Activated CD8-positive, alpha-beta memory T cell treated with anti-CD3 and anti-CD28 coated beads for 4 hours (primary cell): ENCODE data around the gene TPTE.
"Not testable (repeated sequence)": the region's sequence is repeated elsewhere in the genome, so short reads cannot be mapped to it uniquely, and the experiment has no call there.

Experiments used
- DNase-seq, 2 donors: peaks; one replicate each; pipeline ENCODE4 v3.0.0-alpha.2; 2020; ENCODE audit warnings: low read depth in 2 of 2

TPTE gene

DNA sequence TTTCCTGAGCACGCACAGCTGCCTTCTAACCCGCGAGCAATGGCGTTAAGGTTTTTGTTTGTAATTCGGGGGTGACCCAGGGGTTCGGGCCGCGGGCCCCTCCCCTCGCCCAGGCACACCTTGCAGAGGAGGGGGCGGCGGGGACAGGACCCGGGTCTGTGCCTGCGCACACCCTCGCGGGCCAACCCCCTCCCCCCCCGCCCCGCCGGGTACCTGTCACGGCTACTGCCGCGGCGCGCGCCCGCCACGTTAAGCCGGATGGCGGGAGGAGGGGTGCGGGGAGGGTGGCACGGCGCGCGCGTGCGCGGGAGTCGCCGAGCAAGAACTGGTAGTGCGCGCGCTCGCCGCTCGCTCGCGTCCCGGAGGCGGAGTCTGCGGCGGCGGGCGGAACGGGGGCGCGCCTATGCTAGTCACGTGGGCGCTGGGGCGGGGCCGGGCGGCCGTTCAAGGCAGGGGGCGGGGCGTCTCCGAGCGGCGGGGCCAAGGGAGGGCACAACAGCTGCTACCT, at the start of gene TPTE:
Gene TPTE (plus strand): TSS at position 493 of the 508 bp plus-strand sequence. CDS start 17,141 bp downstream, outside the sequence.
- no peak for DNase-seq

DNA sequence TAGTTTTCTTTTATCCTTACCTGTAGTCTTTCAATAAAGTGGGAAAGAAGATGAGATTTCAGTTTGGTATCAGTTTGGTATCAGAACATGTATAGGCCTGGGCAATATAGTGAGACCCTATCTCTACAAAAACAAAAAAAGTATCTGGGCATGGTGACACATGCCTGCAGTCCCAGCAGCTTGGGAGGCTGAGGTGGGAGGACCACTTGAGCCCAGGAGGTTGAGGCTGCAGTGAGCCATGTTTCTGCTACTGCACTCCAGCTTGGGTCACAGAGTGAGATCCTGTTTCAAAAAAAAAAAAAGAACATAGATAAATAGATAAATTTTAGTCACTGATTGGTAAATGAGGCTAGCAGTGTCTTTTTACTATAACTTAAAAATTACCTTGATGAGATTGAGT, 49.4 kb upstream of the TPTE start:
- DNase-seq, result not testable (repeated sequence)

DNA sequence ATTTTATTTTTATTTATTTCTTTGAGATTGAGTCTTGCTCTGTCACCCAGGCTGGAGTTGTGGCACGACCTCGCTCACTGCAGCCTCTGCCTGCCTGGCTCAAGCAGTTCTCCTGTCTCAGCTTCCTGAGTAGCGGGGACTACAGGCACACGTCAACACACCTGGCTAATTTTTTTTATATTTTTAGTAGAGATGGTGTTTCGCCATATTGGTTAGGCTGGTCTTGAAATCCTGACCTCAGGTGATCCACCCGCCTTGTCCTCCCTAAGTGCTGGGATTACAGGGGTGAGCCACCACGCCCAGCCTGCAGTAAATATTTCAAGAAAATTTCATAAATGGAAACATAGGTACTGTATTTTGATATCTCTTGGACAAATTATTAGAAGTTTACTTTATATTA, 43.6 kb upstream of the TPTE start:
- DNase-seq, result not testable (repeated sequence)

DNA sequence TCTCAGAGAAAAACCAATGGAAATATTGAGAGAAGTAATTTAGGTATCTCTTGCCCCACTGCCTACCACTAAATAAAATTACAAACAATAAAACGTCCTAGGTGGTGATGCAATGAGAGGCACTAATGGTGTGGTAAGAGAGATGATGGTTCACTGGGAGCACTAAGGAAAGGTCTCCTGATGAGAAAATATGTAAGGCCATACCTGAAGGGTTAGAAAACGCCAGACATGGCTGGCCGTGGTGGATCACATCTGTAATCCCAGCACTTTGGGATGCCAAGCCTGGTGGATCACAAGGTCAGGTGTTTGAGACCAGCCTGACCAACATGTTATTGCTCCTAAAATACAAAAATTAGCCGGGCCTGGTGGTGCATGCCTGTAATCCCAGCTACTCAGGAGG, 41.5 kb upstream of the TPTE start:
- DNase-seq, result not testable (repeated sequence)

DNA sequence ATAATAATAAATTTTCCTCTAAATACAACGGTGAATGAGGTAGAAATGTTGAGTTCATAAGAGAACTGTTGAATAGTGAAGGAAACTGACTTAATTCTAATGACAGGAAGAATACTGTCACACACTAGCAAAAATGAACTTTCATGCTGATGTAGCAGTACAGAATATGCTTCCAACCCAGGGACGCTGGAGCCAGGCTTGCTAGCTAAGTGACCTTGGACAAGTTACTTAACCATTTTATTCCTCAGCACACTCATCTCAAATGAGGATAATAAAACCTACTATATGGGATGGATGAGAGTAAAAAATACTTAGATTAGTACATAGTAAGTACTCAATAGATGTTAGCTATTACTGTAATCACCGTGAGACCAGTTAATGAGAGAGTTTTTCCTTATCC, 36.5 kb upstream of the TPTE start:
- DNase-seq, result not testable (repeated sequence)

DNA sequence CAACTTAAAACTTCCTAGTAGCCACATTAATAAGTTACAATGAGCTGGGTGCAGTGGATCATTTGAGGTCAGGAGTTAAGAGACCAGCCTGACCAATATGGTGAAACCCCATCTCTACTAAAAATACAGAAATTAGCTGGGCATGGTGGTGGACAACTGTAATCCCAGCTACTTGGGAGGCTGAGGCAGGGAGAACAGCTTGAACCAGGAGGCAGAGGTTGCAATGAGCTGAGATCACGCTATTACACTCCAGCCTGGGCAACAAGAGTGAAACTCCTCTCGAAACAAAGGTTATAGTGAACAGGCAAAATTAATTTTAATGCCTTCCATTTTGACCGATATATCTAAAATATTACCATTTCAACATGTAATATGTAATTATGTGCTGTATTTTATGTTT, 30.9 kb upstream of the TPTE start:
- not testable (repeated sequence) for DNase-seq

DNA sequence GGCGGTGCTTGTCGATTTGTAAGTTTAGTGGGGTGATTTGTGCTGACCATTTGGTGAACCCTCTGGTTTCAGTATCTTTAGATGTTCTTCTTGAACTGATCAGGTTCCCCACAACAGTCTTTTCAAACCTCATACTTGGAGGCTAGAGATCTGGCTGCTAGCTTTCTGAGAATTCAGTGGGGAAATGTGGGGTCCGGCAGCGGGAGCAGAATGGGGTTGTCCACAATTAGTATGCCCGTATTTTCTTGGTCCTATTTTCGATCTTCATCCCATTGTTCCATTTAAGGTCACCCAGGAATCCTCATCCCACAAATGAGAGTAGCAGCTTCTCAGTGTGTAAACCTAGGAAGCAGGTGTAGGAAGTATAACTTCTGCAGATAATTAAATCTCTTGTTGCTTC, 10.3 kb upstream of the TPTE start:
- DNase-seq, result no peak

DNA sequence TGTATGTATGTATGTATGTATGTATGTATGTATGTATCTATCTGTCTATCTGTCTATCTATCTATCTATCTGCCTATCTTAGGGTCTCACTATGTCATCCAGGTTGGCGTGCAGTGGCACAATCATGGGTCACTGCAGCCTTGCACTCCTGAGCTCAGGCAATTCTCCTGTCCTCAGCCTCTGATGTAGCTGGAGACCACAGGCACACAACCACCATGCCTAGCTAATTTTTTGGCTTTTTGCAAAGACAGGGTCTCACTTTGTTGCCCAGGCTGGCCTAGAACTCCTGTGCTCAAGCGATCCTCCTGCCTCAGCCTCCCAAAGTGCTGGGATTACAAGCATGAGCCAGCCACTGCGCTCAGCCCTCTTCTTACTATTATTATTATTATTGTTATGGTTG, 4.5 kb upstream of the TPTE start:
- not testable (repeated sequence) for DNase-seq

DNA sequence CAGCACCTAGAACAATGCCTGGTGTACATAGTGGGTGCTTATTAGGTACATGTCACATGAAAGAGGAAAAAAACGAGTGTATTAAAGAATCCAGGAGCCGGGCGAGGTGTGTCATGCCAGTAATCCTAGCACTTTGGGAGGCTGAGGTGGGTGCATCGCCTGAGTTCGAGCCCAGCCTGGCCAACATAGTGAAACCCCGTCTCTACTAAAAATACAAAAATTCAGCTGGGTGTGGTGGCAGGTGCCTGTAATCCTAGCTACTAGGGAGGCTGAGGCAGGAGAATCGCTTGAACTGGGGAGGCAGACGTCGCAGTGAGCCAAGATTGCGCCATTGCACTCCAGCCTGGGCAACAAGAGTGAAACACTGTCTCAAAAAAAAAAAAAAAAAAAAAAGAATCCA, 3.5 kb upstream of the TPTE start:
- DNase-seq, result not testable (repeated sequence)

DNA sequence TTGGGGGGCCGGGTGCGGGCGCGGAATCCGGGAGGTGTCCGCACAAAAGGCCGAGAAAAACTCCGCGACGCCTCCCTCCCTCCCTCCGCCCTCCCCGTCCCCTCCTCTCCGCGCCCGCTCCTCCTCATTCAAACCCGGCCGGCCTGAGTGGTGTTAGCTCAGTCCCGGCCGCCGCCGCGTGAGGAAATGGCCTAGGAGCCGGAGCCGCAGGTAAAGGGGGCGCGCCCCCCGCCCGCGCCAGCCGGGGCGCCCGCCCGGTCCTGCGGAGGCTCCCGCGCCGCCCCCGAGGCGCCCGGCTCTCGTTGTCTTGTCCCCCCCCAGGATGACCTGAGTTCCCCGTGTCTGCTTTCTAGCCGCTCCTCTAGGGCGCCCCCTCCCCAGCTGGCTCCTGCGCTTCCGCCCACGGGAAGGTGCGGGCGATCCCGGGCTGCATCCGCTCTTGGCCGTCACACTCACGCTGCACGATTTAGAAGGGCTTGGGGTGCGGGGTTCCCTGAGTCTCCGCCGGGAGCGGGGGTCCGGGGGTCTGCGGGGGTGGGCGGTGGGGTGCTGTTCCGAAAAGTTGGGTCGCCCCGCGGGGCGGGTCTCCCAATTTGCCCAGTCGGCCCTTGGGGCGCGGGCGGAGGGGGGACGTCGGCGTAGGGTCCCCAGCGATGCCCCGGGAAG, 585 bp downstream of the TPTE start:
- DNase-seq, result not testable (repeated sequence)

DNA sequence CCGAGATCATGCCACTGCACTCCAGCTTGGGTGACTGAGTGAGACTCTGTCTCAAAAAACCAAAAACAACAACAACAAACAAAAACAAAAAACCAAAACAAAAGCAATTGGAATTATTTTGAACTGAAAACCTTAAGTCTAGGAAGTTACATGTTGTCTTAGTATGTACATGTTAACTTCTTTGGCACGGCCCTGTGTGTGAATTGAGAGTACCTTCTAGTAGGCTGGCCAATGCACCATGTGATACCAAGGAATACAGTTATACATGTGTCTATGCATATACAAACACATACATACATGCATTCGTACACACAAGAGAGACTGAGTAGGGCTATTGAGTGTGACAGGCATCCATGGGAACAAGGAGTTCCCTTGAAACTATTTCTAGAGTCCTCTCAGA, 18.6 kb downstream of the TPTE start:
- no peak for DNase-seq

DNA sequence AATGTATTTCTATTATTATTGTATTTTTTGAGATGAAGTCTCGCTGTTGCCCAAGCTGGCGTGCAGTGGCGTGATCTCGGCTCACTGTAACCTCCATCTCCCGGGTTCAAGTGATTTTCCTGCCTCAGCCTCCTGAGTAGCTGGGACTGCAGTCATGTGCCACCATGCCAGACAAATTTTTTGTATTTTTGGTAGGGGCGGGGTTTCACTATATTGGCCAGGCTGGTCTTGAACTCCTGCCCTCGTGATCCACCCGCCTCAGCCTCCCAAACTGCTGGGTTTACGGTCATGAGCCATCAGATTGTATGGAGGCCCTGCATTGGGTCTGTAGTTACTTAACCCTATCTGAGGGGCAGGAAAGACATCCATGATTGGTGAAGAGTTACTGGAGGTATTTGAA, 23.0 kb downstream of the TPTE start:
- DNase-seq, result not testable (repeated sequence)

DNA sequence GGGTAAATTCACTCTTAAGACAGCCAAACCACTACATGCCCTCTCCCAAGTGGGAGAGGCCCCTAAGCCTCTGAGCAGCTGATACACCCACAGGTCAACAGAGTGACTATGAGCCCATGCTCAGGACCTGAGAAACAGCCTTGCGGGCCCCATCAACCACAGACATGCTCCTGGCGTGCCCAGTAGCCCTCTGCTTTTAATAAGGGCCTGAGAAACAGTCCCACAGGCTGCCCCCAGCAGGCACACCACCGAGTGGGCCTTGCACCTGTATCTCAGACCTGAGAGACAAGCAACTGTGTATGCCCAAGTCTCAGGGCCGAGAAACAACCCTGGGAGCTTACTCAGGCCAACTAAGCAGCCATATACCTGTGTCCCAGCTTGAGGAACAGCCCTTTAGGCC, 26.5 kb downstream of the TPTE start:
- DNase-seq, result not testable (repeated sequence)

DNA sequence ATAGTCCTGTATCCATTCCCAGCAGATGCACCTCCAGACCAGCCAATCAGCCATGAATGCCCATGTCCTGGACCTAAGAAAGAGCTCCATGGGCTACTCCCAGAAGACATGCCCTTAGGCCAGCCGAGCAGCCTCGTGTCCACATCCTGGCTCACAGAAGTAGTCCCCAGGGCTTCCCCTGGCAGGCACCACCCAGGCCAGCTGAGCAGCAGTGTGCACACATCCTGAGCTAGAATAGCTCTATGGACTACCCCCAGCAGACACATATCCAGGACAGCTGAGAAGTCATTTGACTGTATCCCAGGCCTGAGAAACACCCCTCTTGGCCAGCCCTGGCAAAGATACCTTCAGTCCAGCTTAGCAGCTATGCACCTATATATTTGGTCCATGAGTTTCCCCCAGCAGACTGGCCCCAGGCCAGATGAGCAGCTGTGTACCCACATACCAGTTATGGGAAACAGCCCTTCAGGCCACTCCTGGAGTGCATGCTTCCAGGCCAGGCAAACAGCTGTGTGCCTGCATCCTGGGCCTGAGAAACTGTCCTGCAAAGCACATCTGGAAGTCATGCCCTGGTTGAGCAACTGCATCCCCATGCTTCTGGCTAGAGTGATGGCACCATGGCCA, 27.1 kb downstream of the TPTE start:
- not testable (repeated sequence) for DNase-seq

DNA sequence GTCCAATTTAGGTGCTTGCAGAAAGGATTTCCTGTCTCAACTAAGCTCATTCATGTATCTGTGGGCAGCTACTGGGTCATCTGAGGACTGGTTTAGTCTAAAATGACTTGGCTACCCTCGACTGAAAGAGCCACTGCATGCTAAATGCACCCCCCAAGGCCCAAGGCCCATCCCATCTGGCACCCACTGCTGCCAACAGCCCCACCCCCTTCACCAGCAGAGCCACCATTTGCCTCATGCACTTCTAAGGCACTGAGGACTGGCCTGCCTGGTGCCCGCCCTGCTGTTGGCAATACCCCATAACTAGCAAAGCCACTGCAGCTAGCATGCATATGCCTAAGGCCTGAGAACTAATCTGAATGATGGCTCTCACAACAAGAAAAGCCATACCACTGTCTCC, 49.4 kb downstream of the TPTE start:
- DNase-seq, result not testable (repeated sequence)

DNA sequence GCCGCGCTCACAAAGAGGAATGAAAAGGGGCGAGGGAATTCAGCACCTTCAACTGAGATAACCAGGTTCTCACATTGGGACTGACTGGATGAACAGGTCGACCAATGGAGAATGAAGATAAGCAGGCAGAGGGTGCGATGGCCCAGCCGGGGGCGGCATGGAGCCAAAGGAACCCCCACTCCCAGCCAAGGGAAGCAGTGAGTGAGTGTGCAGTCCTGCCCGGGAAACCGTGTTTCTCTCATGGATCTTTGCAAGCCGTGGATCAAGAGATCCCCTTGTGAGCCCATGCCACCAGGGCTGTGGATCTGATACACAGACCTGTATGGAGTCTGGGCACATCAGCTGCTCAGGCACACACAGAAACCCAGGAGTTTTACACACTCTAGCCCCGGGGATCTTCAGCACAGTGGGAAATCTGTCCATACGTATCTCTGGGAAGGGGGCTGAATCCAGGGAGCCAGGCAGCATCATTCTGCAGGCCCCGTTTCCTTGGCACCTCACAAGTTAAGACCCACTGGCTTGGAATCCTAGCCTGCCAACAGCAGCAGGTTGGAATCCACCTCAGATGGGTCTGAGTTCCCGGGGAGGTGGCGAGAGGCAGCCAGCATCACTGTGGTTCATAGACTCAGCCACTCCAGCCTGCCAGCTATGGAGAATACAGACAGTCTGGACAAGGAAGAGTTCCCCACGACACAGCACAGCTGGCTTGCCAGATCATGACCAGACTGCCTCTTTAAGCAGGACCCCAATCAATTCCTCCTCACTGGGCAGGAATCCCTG, 53.3 kb downstream of the TPTE start:
- not testable (repeated sequence) for DNase-seq

DNA sequence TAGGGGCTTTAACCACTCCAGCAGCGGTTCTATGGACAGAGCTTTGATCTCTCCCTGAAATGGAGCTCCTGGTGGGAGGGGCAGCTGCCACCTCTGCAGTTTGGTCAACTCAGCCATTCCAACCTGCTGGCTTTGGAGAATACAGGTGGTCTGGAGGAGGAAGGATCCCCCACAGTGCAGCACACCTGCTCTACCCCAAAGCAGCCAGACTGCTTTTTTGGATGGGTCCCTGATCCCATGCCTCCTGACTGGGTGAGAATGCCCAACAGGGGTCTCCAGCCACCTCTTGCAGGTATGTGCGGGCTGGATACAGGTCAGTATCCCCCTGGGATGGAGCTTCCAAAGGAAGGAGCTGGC, 53.9 kb downstream of the TPTE start:
- DNase-seq, result no peak

DNA sequence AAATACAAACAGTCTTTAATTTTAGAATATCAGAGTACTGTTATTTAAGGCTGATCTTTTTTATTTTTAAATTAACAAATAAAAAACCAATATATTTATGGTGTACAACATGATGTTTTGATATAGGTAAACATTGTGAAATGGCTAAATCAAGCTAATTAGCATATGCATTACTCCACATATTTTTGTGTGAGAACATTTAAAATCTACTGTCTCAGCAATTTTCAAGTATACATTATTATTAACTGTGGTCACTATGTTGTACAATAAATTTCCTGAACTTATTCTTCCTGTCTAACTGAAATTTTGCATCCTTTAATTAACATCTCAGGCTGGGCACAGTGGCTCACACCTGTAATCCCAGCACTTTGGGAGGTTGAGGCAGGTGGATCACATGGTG, 57.5 kb downstream of the TPTE start:
- DNase-seq, result not testable (repeated sequence)

DNA sequence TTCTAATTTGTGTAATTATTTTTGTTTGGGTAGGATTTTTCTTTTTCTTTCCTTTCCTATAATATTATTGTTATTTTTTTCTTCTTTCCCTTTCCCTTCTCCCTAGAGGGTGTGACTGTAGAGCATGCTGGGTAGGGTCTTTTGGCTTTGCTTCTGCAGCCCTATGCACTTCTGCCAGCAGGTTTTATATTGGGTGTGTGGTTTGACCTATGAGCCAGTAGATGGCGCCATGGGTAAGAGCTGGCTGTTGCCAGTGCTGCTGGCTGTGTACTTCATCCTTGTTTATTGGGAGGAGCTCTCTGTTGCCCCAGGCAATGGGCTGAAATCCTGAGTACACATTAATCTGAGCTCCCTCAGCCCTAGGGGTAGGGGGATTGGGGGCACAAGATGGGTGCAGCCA, 67.7 kb downstream of the TPTE start:
- not testable (repeated sequence) for DNase-seq

DNA sequence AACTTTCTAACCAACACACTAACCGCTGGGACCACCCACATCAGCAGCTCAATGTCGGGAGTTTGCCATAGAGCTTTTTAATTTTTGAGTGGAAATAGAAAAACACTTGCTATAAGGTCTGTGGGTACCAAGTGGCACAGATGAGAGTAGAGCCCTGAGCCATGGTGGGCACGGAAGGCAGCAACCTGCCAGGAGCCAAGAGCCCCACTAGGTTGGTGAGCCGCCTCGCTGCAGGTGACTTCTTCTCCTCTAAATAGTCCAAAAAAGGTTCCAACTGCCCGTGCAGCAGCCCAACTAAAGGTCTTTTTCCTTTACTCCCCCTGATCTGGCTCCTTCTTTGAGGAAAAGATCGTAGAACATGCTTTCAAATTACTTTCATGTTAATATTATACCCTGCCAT, 85.7 kb downstream of the TPTE start:
- DNase-seq, result not testable (repeated sequence)

DNA sequence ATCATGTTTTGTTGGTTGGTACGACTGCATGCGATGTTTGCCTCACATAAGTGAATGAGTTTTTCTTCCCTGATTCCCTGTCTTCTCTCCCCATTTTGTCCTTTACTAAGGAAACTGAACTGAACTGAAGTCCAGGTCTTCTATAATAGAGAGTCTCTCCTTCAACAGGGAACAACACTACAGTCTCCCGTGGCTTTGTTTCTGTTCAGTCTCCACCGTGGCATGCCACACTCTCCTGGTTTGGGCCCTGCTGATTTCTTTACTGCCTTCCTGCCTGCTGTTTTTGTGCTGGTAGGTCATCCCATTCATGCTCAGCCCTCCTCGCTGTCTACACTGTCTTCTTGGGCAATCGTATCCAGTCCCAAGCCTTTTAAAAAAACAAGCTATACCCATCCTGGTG, 92.9 kb downstream of the TPTE start:
- DNase-seq, result not testable (repeated sequence)

DNA sequence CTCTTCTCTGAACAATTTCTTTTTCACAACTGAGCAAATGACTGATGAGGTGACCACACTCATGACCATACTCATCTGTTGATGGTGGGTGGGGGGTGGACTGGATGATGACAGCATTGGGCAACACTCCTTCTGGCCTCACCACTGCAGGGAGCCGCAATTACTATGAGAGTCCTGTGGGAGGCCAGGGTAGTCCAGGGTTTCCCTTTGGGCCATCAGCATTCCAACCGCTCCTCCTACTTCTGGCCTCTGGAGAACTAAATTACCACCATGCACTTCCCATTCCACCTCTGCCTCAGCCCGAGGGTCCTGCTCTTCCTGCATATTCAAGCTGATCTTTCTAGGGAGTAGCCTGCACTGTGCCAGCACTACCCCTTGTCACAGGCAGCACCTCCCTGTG, 94.7 kb downstream of the TPTE start:
- DNase-seq, result not testable (repeated sequence)

DNA sequence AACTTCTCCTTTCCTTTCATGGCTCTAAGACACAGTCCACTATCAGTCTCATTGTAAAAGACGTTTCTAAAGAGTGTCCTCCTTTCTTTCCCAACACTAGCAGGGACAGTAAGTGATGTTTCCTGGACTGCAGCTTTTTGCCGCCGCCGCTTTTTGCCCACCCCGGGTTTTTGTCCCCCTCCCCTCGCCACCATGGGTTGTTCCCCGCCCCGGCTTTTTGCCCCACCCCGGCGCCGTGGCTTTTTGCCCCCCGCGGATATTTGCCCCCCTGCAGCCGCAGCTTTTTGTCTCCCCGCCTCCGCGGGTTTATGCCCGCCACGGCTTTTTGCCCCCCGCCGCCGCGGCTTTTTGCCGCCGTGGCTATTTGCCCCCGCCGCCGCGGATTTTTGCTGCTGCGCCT, 95.2 kb downstream of the TPTE start:
- no peak for DNase-seq
